ENCODE measurements around the gene EXOG.

DNA sequence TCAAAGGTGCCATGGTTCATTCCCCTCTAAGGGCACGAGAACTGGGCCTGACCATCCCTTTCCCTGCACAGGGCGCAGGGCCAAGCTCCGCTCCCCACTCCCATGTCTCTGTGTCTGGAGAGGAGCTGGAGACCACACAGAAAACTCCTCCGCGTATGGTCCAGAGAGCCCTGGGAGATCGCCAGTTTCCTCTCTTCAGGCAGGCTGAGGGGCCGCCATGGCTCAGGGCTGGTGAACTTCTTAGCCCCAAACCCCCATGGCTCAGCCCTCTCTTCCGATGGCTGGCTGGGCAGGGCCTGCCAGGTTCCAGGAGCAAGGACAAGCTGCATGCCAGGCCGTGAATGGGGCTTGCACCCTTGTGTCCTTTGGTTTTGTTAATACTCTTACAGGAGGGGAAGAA, 52.9 kb downstream of the EXOG start:
- no peak for TF ChIP-seq SMAD4 (CRISPR knock-in tag; IDR thresholded peaks at IDR 0.05)
- no peak for TF ChIP-seq CTCF (IDR thresholded peaks at IDR 0.05)

Data from WTC11 (cell line).